ENCODE results near the gene NKAIN2. TPM values are rescaled to one million over a fixed set of nuclear protein-coding genes. Genes with fewer than 3 reads are reported as not detected.

NKAIN2 gene
- total RNA-seq, 1 experiment from 2014 or later, result 2.2 TPM

- POLR2A ChIA-PET (ENCODE audit: low non-redundant PET), result no interaction called here
- no TSS peak for BruUV-seq (replicated peaks)
- CTCF ChIA-PET, result no interaction called here
- intact Hi-C loops (cut with micrococcal nuclease; ENCODE audit: unreplicated experiment), result no loop called here
- Histone ChIP-seq H3K4me1 (ENCODE audit: insufficient read depth, low read length, poor library complexity, severe bottlenecking) (no peaks in the 10 kb centered on the region), H3K27ac (ENCODE audit: low read depth, low read length, poor library complexity, severe bottlenecking) (no peak overlapping the region), H3K36me3 (ENCODE audit: insufficient read depth, low read length, poor library complexity, severe bottlenecking) (no peaks in the 10 kb centered on the region), H3K27me3 (replicated peaks; ENCODE audit: insufficient read depth, low read depth, low read length, poor library complexity) (no peaks in the 10 kb centered on the region), H3K9me3 (ENCODE audit: low read depth, low read length, poor library complexity, severe bottlenecking) (no peaks in the 10 kb centered on the region), H3K4me3 (ENCODE audit: low read depth, low read length, poor library complexity, severe bottlenecking) (no peak overlapping the region)
- no peak for DNase-seq (ENCODE audit: low spot score)
- TF ChIP-seq, protein P1, sequence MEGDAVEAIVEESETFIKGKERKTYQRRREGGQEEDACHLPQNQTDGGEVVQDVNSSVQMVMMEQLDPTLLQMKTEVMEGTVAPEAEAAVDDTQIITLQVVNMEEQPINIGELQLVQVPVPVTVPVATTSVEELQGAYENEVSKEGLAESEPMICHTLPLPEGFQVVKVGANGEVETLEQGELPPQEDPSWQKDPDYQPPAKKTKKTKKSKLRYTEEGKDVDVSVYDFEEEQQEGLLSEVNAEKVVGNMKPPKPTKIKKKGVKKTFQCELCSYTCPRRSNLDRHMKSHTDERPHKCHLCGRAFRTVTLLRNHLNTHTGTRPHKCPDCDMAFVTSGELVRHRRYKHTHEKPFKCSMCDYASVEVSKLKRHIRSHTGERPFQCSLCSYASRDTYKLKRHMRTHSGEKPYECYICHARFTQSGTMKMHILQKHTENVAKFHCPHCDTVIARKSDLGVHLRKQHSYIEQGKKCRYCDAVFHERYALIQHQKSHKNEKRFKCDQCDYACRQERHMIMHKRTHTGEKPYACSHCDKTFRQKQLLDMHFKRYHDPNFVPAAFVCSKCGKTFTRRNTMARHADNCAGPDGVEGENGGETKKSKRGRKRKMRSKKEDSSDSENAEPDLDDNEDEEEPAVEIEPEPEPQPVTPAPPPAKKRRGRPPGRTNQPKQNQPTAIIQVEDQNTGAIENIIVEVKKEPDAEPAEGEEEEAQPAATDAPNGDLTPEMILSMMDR (conservative IDR thresholded peaks at IDR 0.05; ENCODE audit: low read depth, low read length), result no peak
- TF ChIP-seq EZH2 (IDR thresholded peaks at IDR 0.05; ENCODE audit: borderline replicate concordance, low read depth, low read length, poor library complexity, severe bottlenecking), result no peak
These were observed 796.0 kb downstream of the NKAIN2 start for GRCh38 chr6:124599656-124600055.

DNA sequence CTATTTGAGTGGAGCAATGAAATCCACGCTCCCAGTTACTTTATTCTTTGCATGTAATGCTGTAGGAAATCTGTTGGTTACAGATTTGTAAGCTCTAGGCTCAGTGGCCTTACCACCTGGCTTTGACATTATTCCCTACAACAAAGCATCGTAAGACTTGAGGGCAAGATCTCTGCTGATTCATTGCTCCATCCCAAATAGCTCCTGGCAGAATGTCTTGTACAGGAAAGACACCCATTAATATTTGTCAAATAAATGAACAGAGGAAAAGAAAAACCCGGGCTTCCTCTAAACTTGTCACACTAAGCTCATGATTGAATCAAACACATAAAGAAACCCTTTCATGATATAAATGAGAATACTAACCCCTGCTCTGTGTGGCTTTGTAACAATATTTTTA, 801.1 kb downstream of the NKAIN2 start:
- BruUV-seq (replicated peaks), result no TSS peak
- intact Hi-C loops (cut with micrococcal nuclease; ENCODE audit: unreplicated experiment), result no loop called here
- Histone ChIP-seq H3K9me3 (ENCODE audit: low read depth, low read length, poor library complexity, severe bottlenecking) (no peaks in the 10 kb centered on the region), H3K36me3 (ENCODE audit: insufficient read depth, low read length, poor library complexity, severe bottlenecking) (no peaks in the 10 kb centered on the region), H3K27me3 (replicated peaks; ENCODE audit: insufficient read depth, low read depth, low read length, poor library complexity) (no peaks in the 10 kb centered on the region), H3K27ac (ENCODE audit: low read depth, low read length, poor library complexity, severe bottlenecking) (no peak overlapping the region), H3K4me3 (ENCODE audit: low read depth, low read length, poor library complexity, severe bottlenecking) (no peak overlapping the region), H3K4me1 (ENCODE audit: insufficient read depth, low read length, poor library complexity, severe bottlenecking) (no peaks in the 10 kb centered on the region)
- ChIA-PET CTCF (no interaction called here), POLR2A (ENCODE audit: low non-redundant PET) (no interaction called here)
- no peak for TF ChIP-seq EZH2 (IDR thresholded peaks at IDR 0.05; ENCODE audit: borderline replicate concordance, low read depth, low read length, poor library complexity, severe bottlenecking)
- TF ChIP-seq, protein P1 (conservative IDR thresholded peaks at IDR 0.05; ENCODE audit: low read depth, low read length), result no peak
- DNase-seq (ENCODE audit: low spot score), result no peak

GRCh38 chr6:124607119-124607627, 803.5 kb downstream of the NKAIN2 start:
- POLR2A ChIA-PET (ENCODE audit: low non-redundant PET), result no interaction called here
- H3K27ac ChIP-seq (ENCODE audit: low read depth, low read length, poor library complexity, severe bottlenecking), result no peak overlapping the region
- no peak for DNase-seq (ENCODE audit: low spot score)
- BruUV-seq (replicated peaks), result no TSS peak
- H3K27me3 ChIP-seq (replicated peaks; ENCODE audit: insufficient read depth, low read depth, low read length, poor library complexity), result no peaks in the 10 kb centered on the region
- intact Hi-C loops (cut with micrococcal nuclease; ENCODE audit: unreplicated experiment), result no loop called here
- no peak overlapping the region for H3K4me3 ChIP-seq (ENCODE audit: low read depth, low read length, poor library complexity, severe bottlenecking)
- no peak for TF ChIP-seq EZH2 (IDR thresholded peaks at IDR 0.05; ENCODE audit: borderline replicate concordance, low read depth, low read length, poor library complexity, severe bottlenecking)
- TF ChIP-seq, protein P1 (conservative IDR thresholded peaks at IDR 0.05; ENCODE audit: low read depth, low read length), result no peak
- CTCF ChIA-PET, result no interaction called here
- H3K9me3 ChIP-seq (ENCODE audit: low read depth, low read length, poor library complexity, severe bottlenecking), result no peaks in the 10 kb centered on the region
- no peaks in the 10 kb centered on the region for H3K36me3 ChIP-seq (ENCODE audit: insufficient read depth, low read length, poor library complexity, severe bottlenecking)
- no peaks in the 10 kb centered on the region for H3K4me1 ChIP-seq (ENCODE audit: insufficient read depth, low read length, poor library complexity, severe bottlenecking)
